Body of pancreas (tissue), 4 donors: ENCODE results near the gene HNRNPA3.

Experiments
- CTCF ChIP-seq, 7 experiments: fragments of 450-650 bp in 4 of 7; fragments of 200-600 bp in 3 of 7; sonication (generic) in 3 of 7; IDR thresholded peaks; one replicate each; pipeline ENCODE4 v1.5.1; 2016 to 2019; ENCODE audit warnings: antibody characterized with exemption in 7 of 7
- POLR2A ChIP-seq, 3 donors: fragments of 450-650 bp; IDR thresholded peaks; one replicate each; pipeline ENCODE4 v1.6.1; 2016; ENCODE audit warnings: antibody characterized with exemption in 3 of 3, mild to moderate bottlenecking in 2 of 3

DNA sequence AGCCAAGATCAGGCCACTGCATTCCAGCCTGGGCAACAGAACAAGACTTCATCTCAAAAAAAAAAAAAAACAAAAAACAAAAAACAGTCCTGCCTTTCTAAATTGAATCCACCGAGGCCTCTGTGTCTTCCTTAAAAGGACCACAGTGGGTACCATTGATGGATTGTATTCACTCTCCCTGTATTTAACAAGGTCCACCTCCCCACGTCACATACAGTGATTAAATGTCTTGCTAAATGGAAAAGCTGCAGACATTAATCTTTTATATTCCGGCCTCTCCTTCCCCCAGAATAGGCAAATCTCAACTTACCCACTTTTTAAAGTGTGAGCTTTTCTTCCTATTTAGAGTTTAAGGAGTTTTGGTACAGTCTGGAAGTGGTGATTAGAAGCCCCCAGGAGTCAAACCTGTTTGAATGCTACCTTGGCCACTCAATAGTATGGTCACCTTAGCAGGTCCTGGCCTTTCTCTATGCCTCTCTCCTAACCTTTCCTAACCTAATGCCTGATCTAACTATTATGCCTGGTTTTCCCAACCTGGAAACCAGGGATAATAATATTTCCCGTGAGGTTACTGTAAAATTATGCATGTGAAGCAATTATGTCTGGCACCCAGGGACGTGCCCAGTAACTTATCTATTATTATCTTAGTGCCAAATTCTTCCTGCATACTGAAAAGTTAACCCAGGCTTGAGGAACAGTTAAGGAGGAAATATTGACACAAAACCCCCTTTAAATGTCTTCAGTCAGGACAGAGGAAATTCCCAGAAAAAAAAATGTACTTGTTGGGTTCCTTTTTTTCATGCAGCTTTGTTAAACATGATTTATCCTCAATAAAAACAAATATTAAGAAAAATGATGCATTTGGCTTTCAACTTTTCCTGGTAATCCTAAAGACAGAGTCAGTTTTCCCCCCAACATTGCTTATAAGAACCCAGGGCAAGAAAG, 48.8 kb downstream of the HNRNPA3 start:
- TF ChIP-seq CTCF (IDR thresholded peaks at IDR 0.05) = no peak
- no peak for TF ChIP-seq POLR2A (IDR thresholded peaks at IDR 0.05)
